Brain microvascular endothelial cell (primary cell): ENCODE results near the gene CDC5L.
A peak's percentile ranks its signal among the peaks of the same experiment; 100 is the strongest.

ENCODE experiments used
- DNase-seq: peaks from one replicate; pipeline ENCODE4 v3.0.0-alpha.2; 2020
- H3K27ac ChIP-seq: fragments of 250-450 bp; sonication (Bioruptor Pico); 2 replicates; pipeline ENCODE4 v1.5.1; 2020; ENCODE audit warnings: mild to moderate bottlenecking, moderate library complexity
- H3K27me3 ChIP-seq: fragments of 250-450 bp; sonication (Bioruptor Pico); replicated peaks from 2 replicates; pipeline ENCODE4 v1.5.1; 2020; ENCODE audit warnings: mild to moderate bottlenecking
- H3K36me3 ChIP-seq: fragments of 250-450 bp; sonication (Bioruptor Pico); replicated peaks from 2 replicates; pipeline ENCODE4 v1.5.1; 2020; ENCODE audit warnings: mild to moderate bottlenecking
- H3K4me3 ChIP-seq: 2 replicates; pipeline ENCODE4 v1.5.1; 2011; ENCODE audit warnings: low read depth, mild to moderate bottlenecking, control low read depth, low read length, moderate library complexity
- CTCF ChIP-seq: IDR thresholded peaks from 2 replicates; pipeline ENCODE4 v1.5.1; 2011; ENCODE audit warnings: low read depth, mild to moderate bottlenecking, moderate library complexity, low read length, control low read depth, inconsistent platforms; ENCODE audit errors: missing control alignments
- in situ Hi-C: cut with HindIII; loops from 2 replicates; pipeline ENCODE4 v1.10.0; 2017; ENCODE audit warnings: low sequenced_read_pairs, low pct_ligation_motif_present

The CDC5L gene

GRCh38 chr6:44431118-44431725 lies 43.7 kb downstream of the CDC5L start:
- H3K36me3 ChIP-seq: no peaks in the 10 kb centered on the region
- H3K4me3 ChIP-seq: no peak overlapping the region
- H3K27ac ChIP-seq: no peak overlapping the region
- peak; percentile 67 for TF ChIP-seq CTCF
- H3K27me3 ChIP-seq: no peaks in the 10 kb centered on the region
- DNase-seq: peak; percentile 65
- in situ Hi-C loops: no loop called here

GRCh38 chr6:44432227-44432626 lies 44.7 kb downstream of the CDC5L start:
- no peak overlapping the region for H3K27ac ChIP-seq
- DNase-seq: no peak
- no peak for TF ChIP-seq CTCF
- H3K27me3 ChIP-seq: no peaks in the 10 kb centered on the region
- no peaks in the 10 kb centered on the region for H3K36me3 ChIP-seq
- in situ Hi-C loops: no loop called here
- H3K4me3 ChIP-seq: no peak overlapping the region

- H3K4me3 ChIP-seq: no peak overlapping the region
- H3K36me3 ChIP-seq: no peaks in the 10 kb centered on the region
- no peak overlapping the region for H3K27ac ChIP-seq
- no peak for TF ChIP-seq CTCF
- DNase-seq: no peak
- in situ Hi-C loops: no loop called here
- no peaks in the 10 kb centered on the region for H3K27me3 ChIP-seq
Observed at GRCh38 chr6:44432726-44433125, 45.2 kb downstream of the CDC5L start.

GRCh38 chr6:44435500-44435899 lies 48.0 kb downstream of the CDC5L start:
- no peaks in the 10 kb centered on the region for H3K27me3 ChIP-seq
- no peak for DNase-seq
- no peak overlapping the region for H3K27ac ChIP-seq
- TF ChIP-seq CTCF: no peak
- in situ Hi-C loops: no loop called here
- H3K4me3 ChIP-seq: no peak overlapping the region
- no peaks in the 10 kb centered on the region for H3K36me3 ChIP-seq

GRCh38 chr6:44438827-44439226 lies 51.3 kb downstream of the CDC5L start:
- no peak for TF ChIP-seq CTCF
- in situ Hi-C loops: no loop called here
- no peaks in the 10 kb centered on the region for H3K27me3 ChIP-seq
- DNase-seq: no peak
- no peak overlapping the region for H3K4me3 ChIP-seq
- no peaks in the 10 kb centered on the region for H3K36me3 ChIP-seq
- no peak overlapping the region for H3K27ac ChIP-seq

GRCh38 chr6:44439270-44440045 lies 52.0 kb downstream of the CDC5L start:
- TF ChIP-seq CTCF: no peak
- Histone ChIP-seq H3K4me3 (no peak overlapping the region), H3K36me3 (no peaks in the 10 kb centered on the region), H3K27me3 (no peaks in the 10 kb centered on the region), H3K27ac (peak overlapping the region; percentile 26)
- in situ Hi-C loops: no loop called here
- DNase-seq: peak; percentile 66
